ENCODE data around the gene PCCA.

- TF ChIP-seq EP300 (IDR thresholded peaks at IDR 0.05): no peak
- TF ChIP-seq, protein P1, sequence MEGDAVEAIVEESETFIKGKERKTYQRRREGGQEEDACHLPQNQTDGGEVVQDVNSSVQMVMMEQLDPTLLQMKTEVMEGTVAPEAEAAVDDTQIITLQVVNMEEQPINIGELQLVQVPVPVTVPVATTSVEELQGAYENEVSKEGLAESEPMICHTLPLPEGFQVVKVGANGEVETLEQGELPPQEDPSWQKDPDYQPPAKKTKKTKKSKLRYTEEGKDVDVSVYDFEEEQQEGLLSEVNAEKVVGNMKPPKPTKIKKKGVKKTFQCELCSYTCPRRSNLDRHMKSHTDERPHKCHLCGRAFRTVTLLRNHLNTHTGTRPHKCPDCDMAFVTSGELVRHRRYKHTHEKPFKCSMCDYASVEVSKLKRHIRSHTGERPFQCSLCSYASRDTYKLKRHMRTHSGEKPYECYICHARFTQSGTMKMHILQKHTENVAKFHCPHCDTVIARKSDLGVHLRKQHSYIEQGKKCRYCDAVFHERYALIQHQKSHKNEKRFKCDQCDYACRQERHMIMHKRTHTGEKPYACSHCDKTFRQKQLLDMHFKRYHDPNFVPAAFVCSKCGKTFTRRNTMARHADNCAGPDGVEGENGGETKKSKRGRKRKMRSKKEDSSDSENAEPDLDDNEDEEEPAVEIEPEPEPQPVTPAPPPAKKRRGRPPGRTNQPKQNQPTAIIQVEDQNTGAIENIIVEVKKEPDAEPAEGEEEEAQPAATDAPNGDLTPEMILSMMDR (IDR thresholded peaks at IDR 0.05): no peak
- TF ChIP-seq POLR2AphosphoS5 (IDR thresholded peaks at IDR 0.05): no peak
- TF ChIP-seq POLR2A (IDR thresholded peaks at IDR 0.05; ENCODE audit: low read depth): no peak
Measured at GRCh38 chr13:100138859-100139491, 50.1 kb downstream of the PCCA start.

Measured in esophagus muscularis mucosa (tissue), 4 donors.